CD4-positive, alpha-beta T cell (primary cell): ENCODE results near the gene TMPRSS6. TPM values are rescaled to one million over a fixed set of nuclear protein-coding genes. Genes with fewer than 3 reads are reported as not detected.

Source experiments
- ATAC-seq: fragments of 200-7000 bp; cut with Tn5 transposase; one replicate; pipeline ENCODE4 v1.10.0; 2022; ENCODE audit warnings: mild to moderate bottlenecking; ENCODE audit not compliant: poor library complexity
- CTCF ChIA-PET: fragments of 350-600 bp; sonication (Branson Sonifier 250); formaldehyde crosslinking; loops from one replicate; lab custom pipeline; 2021; ENCODE audit warnings: antibody characterized with exemption, inconsistent platforms; lab: Charles Lee
- POLR2A ChIA-PET: fragments of 350-600 bp; sonication (Branson Sonifier 250); formaldehyde crosslinking; loops from one replicate; lab custom pipeline; 2021; ENCODE audit warnings: antibody characterized with exemption, inconsistent platforms; lab: Charles Lee
- DNase-seq, 14 experiments: peaks; one replicate each; pipeline ENCODE4 v3.0.0-alpha.2; 2013 to 2020; ENCODE audit warnings: mixed read lengths in 2 of 14
- H3K27ac ChIP-seq, 2 donors: one replicate each; pipeline versions ENCODE4 v1.5.1 to v1.7.0; 2013; ENCODE audit warnings: low read length in 2 of 2, low read depth in 1 of 2, mild to moderate bottlenecking in 1 of 2
- H3K27me3 ChIP-seq, 2 experiments: 1 replicate in 1 of 2; 2 replicates in 1 of 2; pipeline versions ENCODE4 v1.6.1 to v1.7.0; 2013; ENCODE audit warnings: low read length in 2 of 2, control low read depth in 1 of 2, mild to moderate bottlenecking in 1 of 2, moderate library complexity in 1 of 2; ENCODE audit not compliant: insufficient read depth in 2 of 2, control insufficient read depth in 1 of 2
- H3K36me3 ChIP-seq: one replicate; pipeline ENCODE4 v1.6.1; 2013; ENCODE audit warnings: low read length, control low read depth; ENCODE audit not compliant: insufficient read depth
- H3K4me1 ChIP-seq: one replicate; pipeline ENCODE4 v1.6.1; 2013; ENCODE audit warnings: low read length, control low read depth; ENCODE audit not compliant: insufficient read depth
- H3K4me3 ChIP-seq: one replicate; pipeline ENCODE4 v1.5.1; 2013; ENCODE audit warnings: mild to moderate bottlenecking, low read length, moderate library complexity
- H3K9me3 ChIP-seq, 2 experiments: 1 replicate in 1 of 2; 2 replicates in 1 of 2; pipeline versions ENCODE4 v1.6.1 to v1.7.0; 2013; ENCODE audit warnings: low read length in 2 of 2, mild to moderate bottlenecking in 2 of 2, control low read depth in 1 of 2, moderate library complexity in 1 of 2; ENCODE audit not compliant: control insufficient read depth in 1 of 2, insufficient read depth in 1 of 2
- H3K27ac Mint-ChIP-seq: one replicate; pipeline ENCODE4 v1.8.0; 2020; ENCODE audit warnings: mixed read lengths
- H3K27me3 Mint-ChIP-seq: one replicate; pipeline ENCODE4 v1.8.0; 2021; ENCODE audit warnings: mixed read lengths
- H3K36me3 Mint-ChIP-seq: one replicate; pipeline ENCODE4 v1.8.0; 2021; ENCODE audit warnings: low read depth, mixed read lengths
- H3K4me1 Mint-ChIP-seq: one replicate; pipeline ENCODE4 v1.8.0; 2021; ENCODE audit warnings: low read depth, mixed read lengths
- H3K4me3 Mint-ChIP-seq: one replicate; pipeline ENCODE4 v1.8.0; 2020; ENCODE audit warnings: mild to moderate bottlenecking, mixed read lengths
- H3K9me3 Mint-ChIP-seq: one replicate; pipeline ENCODE4 v1.8.0; 2020; ENCODE audit warnings: mixed read lengths
- intact Hi-C, 2 experiments: fragments of 100-400 bp; cut with DNase I in 1 of 2; cut with micrococcal nuclease in 1 of 2; formaldehyde crosslinking; loops; one replicate each; pipeline versions ENCODE4 v1.15.1 to v1.9.0; 2023 to 2025; cut with DNase I, micrococcal nuclease
- total RNA-seq, 174 experiments: library from RNA in 2 of 174; stranded (reverse) in 2 of 174; gene quantifications; one replicate each; pipeline ENCODE4 v1.2.3 and lab custom pipeline; 2021 to 2026
- TF ChIP-seq, protein P1 (sequence below): fragments of 200-600 bp; IDR thresholded peaks from one replicate; pipeline ENCODE4 v1.8.0; 2022; ENCODE audit warnings: antibody characterized with exemption, mild to moderate bottlenecking

The TMPRSS6 gene
- total RNA-seq, 2 experiments from 2014 or later = 0.19 to 0.39 TPM

DNA sequence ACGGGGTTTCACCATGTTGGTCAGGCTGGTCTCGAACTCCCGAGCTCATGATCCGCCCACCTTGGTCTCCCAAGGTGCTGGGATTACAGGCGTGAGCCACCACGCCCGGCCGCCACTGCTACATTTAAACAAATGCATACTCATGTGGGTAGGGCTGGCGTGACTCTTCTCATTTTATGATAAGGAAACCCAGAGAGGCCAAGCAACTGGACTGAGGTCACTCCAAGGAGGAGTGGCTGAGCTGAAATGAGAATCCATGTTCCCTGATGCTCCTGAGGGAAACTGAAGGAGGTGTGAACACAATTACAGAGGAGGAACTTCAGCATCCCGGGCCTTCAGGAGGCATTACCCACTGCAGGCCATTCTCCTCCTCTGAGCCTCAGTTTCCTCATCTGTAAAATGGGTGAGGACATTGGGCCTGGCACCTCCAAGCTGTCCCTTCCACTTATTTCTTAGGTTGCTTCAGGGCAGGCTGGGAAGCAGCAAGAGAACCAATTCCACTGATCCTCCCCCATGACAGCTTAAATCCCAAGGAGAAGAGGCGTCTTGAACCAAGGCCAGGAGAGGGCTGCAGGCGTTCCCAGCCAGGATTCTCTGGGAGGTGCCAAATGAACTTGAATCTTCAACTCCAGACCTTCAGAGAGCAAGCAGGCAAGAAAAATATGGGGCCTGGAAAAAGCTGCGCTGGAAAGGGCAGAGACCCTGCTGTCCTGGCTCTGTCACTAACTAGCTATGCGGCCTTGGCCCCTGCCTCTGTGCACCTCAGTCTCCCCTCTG lies 93.2 kb downstream of the TMPRSS6 start:
- Mint-ChIP-seq H3K9me3 (no peaks in the 10 kb centered on the region), H3K4me3 (no peak overlapping the region), H3K27me3 (peaks cover 6% of the 10 kb centered on the region), H3K27ac (no peak overlapping the region), H3K4me1 (peaks cover 6% of the 10 kb centered on the region), H3K36me3 (no peaks in the 10 kb centered on the region)
- no peak overlapping the region for H3K27ac ChIP-seq
- POLR2A ChIA-PET = no interaction called here
- no peak overlapping the region for H3K4me3 ChIP-seq
- peaks cover 0 to 4% of the 10 kb centered on the region in 2 experiments for H3K27me3 ChIP-seq
- CTCF ChIA-PET = no interaction called here
- no peak for ATAC-seq
- H3K4me1 ChIP-seq = peaks cover 22% of the 10 kb centered on the region
- intact Hi-C loops = loop anchor here in 1 of 2 experiments (10.0 kb wide), 1 partner anchor 72 kb away; no protein-coding TSS in a partner anchor
- TF ChIP-seq, protein P1, sequence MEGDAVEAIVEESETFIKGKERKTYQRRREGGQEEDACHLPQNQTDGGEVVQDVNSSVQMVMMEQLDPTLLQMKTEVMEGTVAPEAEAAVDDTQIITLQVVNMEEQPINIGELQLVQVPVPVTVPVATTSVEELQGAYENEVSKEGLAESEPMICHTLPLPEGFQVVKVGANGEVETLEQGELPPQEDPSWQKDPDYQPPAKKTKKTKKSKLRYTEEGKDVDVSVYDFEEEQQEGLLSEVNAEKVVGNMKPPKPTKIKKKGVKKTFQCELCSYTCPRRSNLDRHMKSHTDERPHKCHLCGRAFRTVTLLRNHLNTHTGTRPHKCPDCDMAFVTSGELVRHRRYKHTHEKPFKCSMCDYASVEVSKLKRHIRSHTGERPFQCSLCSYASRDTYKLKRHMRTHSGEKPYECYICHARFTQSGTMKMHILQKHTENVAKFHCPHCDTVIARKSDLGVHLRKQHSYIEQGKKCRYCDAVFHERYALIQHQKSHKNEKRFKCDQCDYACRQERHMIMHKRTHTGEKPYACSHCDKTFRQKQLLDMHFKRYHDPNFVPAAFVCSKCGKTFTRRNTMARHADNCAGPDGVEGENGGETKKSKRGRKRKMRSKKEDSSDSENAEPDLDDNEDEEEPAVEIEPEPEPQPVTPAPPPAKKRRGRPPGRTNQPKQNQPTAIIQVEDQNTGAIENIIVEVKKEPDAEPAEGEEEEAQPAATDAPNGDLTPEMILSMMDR = no peak
- H3K36me3 ChIP-seq = no peaks in the 10 kb centered on the region
- DNase-seq = no peak
- H3K9me3 ChIP-seq = no peaks in the 10 kb centered on the region

DNA sequence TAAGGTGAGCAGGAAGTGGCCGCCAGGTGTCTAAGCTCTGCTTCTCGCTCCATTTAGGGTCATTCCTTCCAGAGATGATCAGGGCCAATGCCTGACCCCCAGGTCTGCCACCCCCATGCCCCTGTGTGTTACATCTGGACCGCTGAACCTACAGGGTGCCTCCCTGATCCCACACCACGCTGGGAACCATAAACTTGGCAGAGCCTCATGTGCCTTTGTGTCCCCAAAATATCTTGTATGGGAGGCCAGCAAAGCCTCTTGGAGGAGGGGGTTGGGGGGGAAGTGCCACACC lies 94.0 kb downstream of the TMPRSS6 start:
- no peak overlapping the region for H3K27ac ChIP-seq
- Mint-ChIP-seq H3K4me3 (no peak overlapping the region), H3K9me3 (no peaks in the 10 kb centered on the region), H3K36me3 (no peaks in the 10 kb centered on the region), H3K4me1 (peaks cover 6% of the 10 kb centered on the region), H3K27me3 (peaks cover 6% of the 10 kb centered on the region), H3K27ac (no peak overlapping the region)
- ATAC-seq = no peak
- no peak overlapping the region for H3K4me3 ChIP-seq
- H3K9me3 ChIP-seq = no peaks in the 10 kb centered on the region
- CTCF ChIA-PET = no interaction called here
- peaks cover 0 to 4% of the 10 kb centered on the region in 2 experiments for H3K27me3 ChIP-seq
- DNase-seq = no peak
- POLR2A ChIA-PET = no interaction called here
- intact Hi-C loops = loop anchor here in 1 of 2 experiments (10.0 kb wide), 1 partner anchor 71 kb away; no protein-coding TSS in a partner anchor
- H3K36me3 ChIP-seq = no peaks in the 10 kb centered on the region
- TF ChIP-seq, protein P1 = no peak
- peaks cover 16% of the 10 kb centered on the region for H3K4me1 ChIP-seq

Other genes with a start within 250 kb of the TMPRSS6 start
- gene NCF4, start 248.7 kb downstream of the TMPRSS6 start, total RNA-seq = 1 to 10 TPM; 7.7 to 8.0 TPM
- 1 to 10 TPM; 1.5 TPM for gene CSF2RB, start 196.1 kb downstream of the TMPRSS6 start, total RNA-seq
- gene TST, start 90.3 kb downstream of the TMPRSS6 start, total RNA-seq = not detected
- gene MPST, start 90.0 kb downstream of the TMPRSS6 start, total RNA-seq = 1 to 10 TPM; 1.7 to 1.8 TPM
- gene KCTD17, start 58.0 kb downstream of the TMPRSS6 start, total RNA-seq = 10 to 100 TPM; 17.3 to 17.9 TPM
- 10 to 100 TPM; 47.5 to 49.6 TPM for gene IL2RB, start 40.2 kb upstream of the TMPRSS6 start, total RNA-seq
- 10 to 100 TPM; 11.9 to 12.1 TPM for gene C1QTNF6, start 78.5 kb upstream of the TMPRSS6 start, total RNA-seq
- gene SSTR3, start 102.8 kb upstream of the TMPRSS6 start, total RNA-seq = 1 to 10 TPM; 1.9 to 2.1 TPM
- gene RAC2, start 134.6 kb upstream of the TMPRSS6 start, total RNA-seq = 100 to 1,000 TPM; 174 to 180 TPM
- 100 to 1,000 TPM; 134 to 138 TPM for gene CYTH4, start 172.8 kb upstream of the TMPRSS6 start, total RNA-seq